ENCODE results near the gene ARID3C.
A peak's percentile ranks its signal among the peaks of the same experiment; 100 is the strongest.

ARID3C gene, protein sequence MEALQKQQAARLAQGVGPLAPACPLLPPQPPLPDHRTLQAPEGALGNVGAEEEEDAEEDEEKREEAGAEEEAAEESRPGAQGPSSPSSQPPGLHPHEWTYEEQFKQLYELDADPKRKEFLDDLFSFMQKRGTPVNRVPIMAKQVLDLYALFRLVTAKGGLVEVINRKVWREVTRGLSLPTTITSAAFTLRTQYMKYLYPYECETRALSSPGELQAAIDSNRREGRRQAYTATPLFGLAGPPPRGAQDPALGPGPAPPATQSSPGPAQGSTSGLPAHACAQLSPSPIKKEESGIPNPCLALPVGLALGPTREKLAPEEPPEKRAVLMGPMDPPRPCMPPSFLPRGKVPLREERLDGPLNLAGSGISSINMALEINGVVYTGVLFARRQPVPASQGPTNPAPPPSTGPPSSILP

DNA sequence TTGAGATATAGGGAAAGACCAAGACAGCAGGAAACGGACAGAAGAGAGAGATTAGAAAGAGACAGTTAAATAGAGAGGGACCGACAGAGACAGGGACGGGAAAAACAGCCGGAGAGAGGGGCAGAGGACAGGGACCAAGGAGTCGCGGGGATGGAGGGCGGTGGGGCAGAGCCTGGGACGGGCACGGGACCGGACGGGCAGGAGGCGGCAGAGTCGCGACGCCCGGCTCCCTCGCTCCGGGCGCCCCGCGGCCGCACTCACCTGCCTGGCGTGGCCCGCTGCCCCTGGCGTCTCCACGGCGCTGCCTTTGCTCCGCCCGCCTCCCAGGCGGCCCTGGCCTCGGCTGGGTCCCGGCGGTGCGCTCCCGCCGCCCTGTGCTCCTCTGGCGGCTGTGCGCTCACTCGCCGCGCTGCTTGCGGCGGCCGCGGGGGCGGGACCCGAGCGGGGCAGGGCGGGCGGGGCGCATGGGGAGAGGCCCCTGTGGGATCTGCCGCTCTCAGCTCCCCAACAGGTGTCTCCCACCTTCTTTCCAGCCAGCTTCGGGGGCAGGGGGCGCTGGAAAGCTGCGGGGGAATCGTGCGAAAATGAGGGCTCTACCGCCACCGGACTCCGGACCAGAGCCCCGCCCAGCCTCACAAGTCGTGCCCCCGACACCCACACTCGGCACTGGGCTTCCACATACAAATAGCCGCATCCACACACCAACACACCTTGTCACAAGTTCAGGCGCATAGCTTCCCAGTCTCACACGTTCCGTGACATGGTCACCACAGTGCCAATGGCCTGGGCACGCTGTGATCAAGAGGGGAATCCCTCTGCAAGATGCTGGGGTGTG is at the start of gene ARID3C:
Gene ARID3C, minus strand, starts transcription at position 411 of the 835 bp plus-strand sequence. CDS start 1,052 bp downstream, outside the sequence.
- DNase-seq: peak; percentile 58

DNA sequence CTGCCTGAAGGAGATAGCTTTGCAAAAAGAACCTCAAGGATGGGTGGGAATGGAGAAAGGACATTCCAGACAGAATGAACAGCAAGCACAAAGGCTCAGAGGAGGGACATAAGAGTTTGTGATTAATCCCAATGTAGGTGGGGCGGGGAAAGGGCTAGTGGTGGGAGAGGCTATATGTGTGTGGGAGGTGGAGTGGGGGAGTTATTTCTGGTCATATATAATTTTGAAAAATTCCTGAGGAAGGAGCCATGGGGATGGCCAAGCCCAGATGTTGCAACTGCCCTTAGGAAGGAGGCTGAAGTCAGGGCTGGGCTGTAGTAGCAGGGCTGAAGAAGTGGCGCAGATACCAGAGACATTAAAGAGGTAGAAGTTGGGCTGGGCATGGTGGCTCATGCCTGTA is 47.0 kb upstream of the ARID3C start:
- DNase-seq: no peak

- DNase-seq: peak; percentile 56
Observed at GRCh38 chr9:34675048-34675714, 46.3 kb upstream of the ARID3C start.

- DNase-seq: no peak
Observed at GRCh38 chr9:34674440-34674839, 45.6 kb upstream of the ARID3C start.

- no peak for DNase-seq
Observed at GRCh38 chr9:34671307-34671706, 42.4 kb upstream of the ARID3C start.

DNA sequence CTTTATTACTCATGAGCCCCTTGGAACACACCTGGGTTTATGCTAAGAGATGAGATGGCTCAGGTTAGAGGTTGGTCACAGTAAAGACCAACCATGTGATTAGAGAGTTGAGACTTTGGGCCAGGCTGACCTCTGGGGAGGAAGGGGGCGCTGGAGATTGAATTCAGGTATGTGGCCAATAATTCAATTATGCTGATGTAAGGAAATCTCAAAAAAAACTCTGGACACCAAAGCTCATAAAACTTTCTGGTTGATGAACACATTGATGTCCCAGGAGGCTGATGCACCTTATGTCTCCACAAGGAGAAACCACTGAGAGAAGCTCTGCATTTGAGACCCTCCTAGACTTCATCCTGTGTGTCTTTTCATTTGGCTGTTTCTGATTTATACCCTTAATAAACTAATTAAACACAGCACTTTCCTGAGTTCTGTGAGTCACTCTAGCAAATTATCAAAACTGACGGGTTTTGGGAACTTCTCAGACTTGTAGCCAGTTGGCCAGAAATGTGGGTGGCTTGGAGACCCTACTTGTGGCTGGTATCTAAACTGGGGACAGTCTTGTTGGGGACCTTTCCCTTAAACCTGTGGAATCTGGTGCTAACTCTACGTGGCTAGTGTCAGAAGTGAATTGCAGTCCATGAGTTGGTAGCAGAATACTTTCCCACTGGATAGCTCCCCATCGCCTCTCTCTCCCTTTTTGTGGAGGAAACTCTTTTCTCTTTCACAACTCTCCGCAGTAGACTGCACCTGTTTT is 41.1 kb upstream of the ARID3C start:
- no peak for DNase-seq

GRCh38 chr9:34665381-34666250 is 36.8 kb upstream of the ARID3C start:
- peak; percentile 84 for DNase-seq

- no peak for DNase-seq
Observed at GRCh38 chr9:34665067-34665380, 36.2 kb upstream of the ARID3C start.

- peak; percentile 70 for DNase-seq
Observed at GRCh38 chr9:34664281-34665066, 35.6 kb upstream of the ARID3C start.

DNA sequence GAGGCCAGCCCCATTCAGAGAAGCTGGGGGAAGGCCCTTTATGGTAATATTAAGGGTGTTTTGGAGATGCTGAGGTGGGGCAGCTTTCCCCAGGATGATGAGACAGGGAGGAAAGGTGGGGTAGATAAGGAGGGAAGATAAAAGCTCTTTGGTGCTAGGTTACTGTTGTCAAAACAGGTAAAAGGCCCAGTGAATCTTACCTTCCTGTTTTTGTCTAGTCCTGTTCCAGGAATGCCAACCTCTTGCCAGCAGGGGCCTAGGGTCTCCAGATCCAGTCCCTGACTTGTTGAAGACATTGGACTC is 34.4 kb upstream of the ARID3C start:
- DNase-seq: peak; percentile 12

- DNase-seq: no peak
Observed at GRCh38 chr9:34662526-34663302, 33.8 kb upstream of the ARID3C start, which contains the start of gene CCL27. TSS of gene CCL27 (minus strand) at chr9:34662657. CDS start at chr9:34662633, 24 bp downstream.

- DNase-seq: no peak
Observed at GRCh38 chr9:34659592-34660253, 30.9 kb upstream of the ARID3C start.

GRCh38 chr9:34658461-34658860 is 29.6 kb upstream of the ARID3C start:
- no peak for DNase-seq

DNA sequence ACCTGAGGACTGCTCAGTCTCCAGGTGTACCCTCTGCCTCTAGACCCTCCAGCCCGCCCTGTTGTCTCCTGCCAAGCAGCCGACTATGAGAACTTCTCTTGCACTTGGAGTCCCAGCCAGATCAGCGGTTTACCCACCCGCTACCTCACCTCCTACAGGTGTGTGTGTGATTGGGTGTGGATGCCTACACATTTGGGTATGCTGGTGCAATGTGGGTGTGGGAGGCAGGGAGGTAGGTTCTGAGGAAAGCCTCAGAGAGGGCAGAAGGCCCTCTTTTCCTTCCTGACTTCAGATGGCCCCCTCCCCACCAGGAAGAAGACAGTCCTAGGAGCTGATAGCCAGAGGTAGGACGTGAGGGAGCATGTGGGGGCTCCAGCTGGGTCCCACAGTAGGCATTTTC is 28.1 kb upstream of the ARID3C start:
- no peak for DNase-seq

GRCh38 chr9:34655394-34655793 is 26.5 kb upstream of the ARID3C start:
- DNase-seq: no peak

GRCh38 chr9:34654323-34655051 is 25.6 kb upstream of the ARID3C start:
- DNase-seq: no peak

- no peak for DNase-seq
Observed at GRCh38 chr9:34653151-34654072, 24.5 kb upstream of the ARID3C start.

- DNase-seq: no peak
Observed at GRCh38 chr9:34652602-34653000, 23.7 kb upstream of the ARID3C start.
